ENCODE data around the gene HBB.

- no peak for TF ChIP-seq CTCF (IDR thresholded peaks at IDR 0.05)
- no peak for TF ChIP-seq POLR2A (IDR thresholded peaks at IDR 0.05)
Observed at GRCh38 chr11:5246772-5247471, 20.1 kb upstream of the HBB start.

Data from thyroid gland (tissue), 4 donors.